Kasumi-1 (cell line): ENCODE data around the gene GSX1.
A peak's percentile ranks its signal among the peaks of the same experiment; 100 is the strongest.
"Not testable (repeated sequence)": the region's sequence is repeated elsewhere in the genome, so short reads cannot be mapped to it uniquely, and the experiment has no call there.

Experiments used
- DNase-seq, 2 experiments: peaks; one replicate each; lab custom pipeline; 2025; lab: John Stamatoyannopoulos, UW

Gene GSX1

DNA sequence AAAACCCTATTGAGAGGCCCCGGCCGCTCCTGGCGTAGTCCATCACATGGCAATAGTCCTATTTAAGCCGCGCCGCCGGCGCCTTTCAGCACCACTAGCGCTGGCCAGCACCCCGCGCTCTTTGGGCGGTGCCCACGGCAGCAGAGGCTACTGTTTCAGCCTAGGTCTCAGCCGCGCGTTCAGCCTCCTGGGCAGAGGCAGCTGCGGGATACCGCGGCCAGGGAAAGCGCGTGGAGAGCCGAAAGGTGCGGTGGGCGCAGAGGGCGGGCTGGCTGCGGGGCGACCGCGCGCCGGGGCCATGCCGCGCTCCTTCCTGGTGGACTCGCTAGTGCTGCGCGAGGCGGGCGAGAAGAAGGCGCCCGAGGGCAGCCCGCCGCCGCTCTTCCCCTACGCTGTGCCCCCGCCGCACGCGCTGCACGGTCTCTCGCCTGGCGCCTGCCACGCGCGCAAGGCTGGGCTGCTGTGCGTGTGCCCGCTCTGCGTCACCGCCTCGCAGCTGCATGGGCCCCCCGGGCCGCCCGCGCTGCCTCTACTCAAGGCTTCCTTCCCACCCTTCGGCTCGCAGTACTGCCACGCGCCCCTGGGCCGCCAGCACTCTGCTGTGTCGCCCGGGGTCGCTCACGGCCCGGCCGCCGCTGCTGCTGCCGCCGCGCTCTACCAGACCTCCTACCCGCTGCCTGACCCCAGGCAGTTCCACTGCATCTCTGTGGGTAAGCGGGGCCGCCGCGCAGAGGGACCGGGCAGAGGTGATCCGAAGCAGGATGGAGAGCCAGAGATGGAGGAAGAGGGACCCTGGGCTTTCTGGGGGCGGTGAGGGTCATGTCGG is at the start of gene GSX1:
Gene GSX1, plus strand, starts transcription at position 91 of the 826 bp plus-strand sequence. Its CDS starts 208 bp downstream, at position 299.
- no peak for DNase-seq

DNA sequence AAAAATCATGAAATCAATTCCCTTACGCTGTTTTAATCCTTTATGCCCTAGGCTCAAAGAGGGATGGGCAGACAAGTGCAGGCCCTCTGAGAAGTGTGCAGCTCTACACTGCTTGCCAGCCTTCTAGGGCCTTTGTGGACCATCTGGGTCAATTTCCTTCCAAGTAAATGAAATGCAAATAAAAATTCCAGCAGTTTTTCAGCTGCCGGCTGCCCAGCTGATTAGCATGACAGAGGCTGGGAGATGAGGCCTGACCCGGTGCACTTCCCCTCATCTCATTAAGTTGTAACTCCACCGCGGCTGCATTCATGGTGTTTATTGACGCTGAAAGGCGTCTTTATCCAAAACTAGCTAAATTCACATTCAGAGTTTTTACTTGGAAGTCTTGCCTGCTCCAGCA is 47.5 kb upstream of the GSX1 start:
- no peak for DNase-seq

DNA sequence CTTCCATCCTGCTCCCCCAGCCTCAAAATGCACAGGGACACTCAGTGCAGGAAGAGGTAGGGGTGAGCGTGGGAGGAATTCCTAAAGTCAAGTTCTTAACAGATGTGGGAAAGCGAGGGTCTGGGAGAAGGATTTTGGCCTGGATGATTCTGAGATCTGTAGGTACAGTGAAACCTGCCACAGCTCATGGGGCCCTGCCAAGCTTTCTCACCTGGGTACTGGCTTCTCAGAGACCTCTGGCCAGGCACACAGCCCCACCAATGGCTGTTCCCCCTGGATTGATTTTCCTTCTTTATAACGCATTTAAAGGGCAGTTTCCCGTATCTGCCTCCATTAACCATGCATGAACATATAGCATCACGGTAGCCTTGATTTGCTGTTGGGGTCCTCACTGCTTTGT is 47.0 kb upstream of the GSX1 start:
- no peak for DNase-seq

DNA sequence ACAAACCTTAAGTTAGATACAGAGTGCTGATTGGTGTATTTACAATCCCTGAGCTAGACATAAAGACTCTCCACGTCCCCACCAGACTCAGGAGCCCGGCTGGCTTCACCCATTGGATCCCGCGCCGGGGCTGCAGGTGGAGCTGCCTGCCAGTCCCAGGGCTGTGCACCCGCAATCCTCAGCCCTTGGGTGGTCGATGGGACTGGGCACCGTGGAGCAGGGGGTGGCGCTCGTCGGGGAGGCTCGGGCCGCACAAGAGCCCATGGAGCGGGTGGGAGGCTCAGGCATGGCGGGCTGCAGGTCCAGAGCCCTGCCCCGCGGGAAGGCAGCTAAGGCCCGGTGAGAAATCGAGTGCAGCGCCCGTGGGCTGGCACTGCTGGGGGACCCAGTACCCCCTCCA is 44.1 kb upstream of the GSX1 start:
- DNase-seq, result not testable (repeated sequence)

DNA sequence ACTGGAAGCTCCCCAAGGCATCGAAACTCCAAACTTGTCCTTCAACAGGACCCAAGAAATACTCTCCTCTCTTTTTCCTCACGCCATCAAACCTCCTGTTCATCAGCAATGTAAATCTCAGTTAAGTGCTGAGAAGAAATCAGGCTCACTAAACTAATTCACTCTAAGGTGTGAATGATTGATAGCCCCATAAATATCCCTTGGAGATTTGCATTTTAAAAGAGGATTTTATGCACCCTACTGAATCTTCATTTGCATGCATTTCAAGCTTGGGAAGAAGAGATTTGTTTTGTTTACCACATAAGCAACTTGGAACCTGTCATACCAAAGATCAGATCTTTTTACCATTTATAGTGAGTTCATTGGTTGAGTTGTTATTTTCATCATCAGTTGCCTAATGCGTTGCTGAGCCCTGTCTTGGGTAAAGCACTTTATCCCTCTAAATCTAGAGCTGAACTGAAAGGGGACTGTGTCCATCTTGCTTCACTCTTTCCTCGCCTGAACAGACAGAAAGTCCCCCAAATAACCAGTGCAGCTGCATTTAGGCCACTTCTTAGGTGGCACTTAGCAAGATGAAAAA is 40.2 kb upstream of the GSX1 start:
- no peak for DNase-seq

DNA sequence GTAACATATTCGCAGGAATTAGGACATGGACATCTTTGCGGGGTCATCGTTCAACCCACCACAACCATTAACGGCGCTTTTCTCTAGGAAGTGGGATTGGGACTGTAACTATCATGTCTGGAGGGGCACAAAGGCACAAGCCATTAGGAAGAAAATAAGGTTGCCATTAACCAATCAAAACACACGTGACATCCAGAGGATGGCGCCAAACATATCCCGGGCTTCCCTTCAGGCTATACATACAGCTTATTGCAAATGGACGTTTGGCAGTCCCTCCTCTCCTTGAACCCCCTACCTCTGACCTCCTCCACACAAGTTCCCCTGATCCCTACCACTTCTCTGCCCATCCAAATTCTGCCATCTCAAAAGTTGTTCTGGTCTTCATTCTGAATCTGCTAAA is 26.6 kb upstream of the GSX1 start:
- DNase-seq, result no peak

DNA sequence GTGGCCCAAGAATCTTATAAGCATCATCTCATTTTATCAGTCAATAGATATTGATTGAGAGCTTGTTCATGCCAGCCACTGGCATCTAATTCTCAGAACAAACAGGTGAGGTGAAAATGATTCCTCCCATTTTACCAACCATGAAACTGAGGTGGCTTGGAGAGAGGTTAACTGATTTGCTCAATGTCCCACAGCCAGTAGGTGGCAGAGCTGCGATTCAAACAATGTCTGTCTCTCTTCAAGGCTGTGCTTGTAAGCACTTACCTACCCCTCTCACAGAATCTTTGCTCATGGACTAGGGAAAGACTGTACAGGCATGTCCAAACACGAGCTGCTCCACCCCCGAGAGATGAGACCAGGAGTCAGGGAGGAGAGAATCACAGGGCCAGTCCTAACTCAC is 21.5 kb upstream of the GSX1 start:
- peak; percentile 2 to 13 for DNase-seq

DNA sequence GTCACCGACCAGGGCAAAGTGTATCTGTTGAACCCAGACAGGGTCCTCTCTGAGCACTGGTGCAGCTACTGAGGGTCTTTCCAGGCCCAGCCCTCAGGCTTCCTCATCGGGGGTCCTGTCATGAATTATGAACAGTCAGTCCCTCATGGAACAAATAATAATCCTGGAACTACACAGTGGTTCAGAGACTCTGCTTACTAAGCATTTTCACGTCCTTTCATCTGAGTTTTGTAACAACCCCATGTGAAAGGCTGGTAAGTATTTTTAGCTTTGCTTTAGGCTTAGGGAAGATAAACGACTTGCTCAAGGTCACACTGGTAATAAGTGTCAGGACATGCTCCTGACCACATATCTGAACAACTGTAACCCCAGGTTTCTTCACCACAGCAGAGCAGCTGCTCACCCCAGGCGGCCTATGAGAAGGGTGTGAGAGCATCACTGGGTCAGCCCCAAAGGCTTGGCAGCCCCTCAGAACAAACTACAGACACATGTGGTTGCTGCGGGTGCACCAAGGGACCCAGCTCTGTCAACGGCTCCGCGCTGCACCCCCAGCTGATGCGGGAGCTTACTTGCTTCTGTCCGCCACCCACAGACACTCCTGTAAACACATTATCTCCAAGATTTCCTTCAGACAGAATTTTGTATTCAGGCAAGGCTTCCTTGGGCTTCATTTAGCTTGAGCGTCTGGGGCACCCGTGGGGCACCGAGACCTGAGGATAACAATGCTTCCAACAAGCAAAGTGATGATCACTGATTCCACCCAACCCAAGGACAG is 19.4 kb upstream of the GSX1 start:
- no peak for DNase-seq

DNA sequence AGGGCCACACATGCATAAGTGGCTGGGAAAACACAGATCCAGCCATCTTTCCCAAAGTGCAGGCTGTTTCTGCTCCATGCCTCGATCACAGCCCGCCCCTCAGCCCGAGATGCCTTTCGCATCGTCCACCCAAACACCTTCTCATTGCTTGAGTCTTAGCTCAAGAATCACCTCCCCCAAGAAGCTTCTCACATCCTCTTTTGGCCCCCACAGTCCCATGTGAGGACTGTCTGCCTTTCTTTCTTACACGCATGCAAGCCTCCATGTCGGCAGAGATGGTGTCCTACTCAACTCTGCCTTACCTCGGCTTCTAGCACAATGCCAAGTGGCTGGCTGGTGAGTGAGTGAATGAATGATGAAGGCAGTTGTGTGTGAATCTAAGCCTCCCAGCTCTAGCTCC is 18.1 kb upstream of the GSX1 start:
- DNase-seq, result no peak

DNA sequence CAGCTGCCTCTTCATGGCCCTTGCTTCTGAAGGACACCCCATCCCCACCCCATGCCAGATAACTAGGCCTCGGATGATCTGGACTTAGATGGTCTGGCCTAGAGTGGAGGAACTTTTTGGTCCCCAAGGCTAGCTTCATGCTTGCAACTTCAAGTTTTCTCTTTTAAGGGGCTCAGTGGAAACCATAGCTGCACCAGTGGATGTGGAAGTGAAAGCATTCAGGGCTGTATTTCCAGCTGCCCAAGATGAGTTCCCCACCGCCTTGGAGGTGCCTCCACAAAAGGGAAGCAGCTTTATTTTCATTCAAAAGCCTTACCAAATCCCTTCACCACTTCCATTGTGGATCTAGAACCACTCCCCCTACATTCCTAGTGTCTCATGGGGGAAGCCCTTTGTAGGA is 17.6 kb upstream of the GSX1 start:
- DNase-seq, result no peak

DNA sequence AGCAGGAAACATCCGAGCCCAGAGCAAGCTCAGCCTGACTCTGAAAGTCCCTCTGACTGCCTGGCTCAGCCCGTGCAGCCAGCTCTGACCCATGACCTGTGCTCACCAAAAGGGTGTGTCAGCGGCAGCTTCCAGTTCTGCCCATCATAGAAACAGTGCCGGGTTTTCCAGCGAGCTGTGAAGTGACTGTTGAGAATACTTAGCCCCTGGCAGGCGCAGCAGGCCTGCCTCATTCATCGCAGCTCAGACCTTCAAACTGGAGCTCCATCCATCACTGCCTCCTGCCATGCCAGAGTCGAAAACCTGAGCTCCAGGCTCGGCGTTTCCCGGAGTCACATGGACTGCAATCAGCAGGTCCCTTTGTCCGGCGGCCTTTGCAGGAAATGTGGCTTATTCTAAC is 16.3 kb upstream of the GSX1 start:
- DNase-seq, result no peak

DNA sequence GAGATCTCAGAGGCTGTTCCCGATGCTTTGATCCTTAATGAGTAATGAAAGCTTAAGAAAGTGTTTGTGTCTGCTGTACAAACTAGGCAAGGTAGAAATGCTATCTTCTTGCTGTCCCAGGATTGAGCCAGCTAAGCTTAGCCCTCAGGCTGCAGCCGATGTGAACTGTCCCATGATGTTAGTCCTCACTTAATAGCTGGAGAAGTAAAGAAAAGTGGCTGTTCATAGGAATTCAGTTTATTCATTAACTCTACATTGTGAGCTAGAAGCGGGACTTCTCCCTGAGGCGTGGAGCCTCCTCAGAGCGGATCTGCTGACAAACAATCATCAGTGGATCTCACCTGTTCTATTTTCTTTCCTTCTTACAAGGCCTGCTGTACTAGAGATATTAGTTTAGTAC is 10.1 kb upstream of the GSX1 start:
- no peak for DNase-seq

DNA sequence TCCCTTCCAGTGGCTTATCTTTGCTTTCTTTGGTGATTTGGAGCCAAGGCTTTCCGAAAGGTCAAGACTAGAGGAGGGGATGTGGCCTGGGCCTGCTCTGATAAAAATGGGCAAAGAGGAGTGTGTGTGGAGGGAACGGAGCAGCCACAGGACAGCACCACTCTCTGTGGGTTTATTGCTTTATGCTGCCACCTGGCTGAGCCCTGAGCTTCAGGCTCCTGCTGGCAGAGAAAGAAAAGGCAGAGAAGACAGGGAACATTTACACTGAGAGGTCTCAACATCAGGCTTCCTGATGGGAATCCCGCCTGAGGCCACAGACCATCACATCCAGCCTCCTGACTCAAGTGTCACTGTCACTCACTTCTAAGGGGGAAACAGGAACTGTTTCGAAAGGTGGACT is 9.2 kb upstream of the GSX1 start:
- no peak for DNase-seq

DNA sequence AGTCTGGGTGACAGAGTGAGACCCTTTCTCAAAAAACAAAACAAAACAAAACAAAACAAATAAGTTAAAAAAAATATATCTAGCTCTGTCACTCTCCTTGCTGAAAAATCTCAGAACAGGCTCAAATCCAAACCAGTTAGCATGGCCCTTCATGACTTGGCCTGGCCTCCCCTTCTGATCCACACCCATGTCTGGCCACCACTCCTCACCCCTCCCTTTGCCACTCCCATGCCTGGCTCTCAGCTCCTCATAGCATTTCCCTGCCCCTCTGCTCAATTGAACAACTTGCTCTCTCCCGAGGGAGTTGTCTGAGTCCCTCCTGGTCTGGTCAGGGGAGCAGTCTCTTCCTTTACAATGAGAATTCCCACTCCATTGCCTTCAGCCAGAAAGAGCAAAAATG is 4.0 kb upstream of the GSX1 start:
- no peak for DNase-seq

DNA sequence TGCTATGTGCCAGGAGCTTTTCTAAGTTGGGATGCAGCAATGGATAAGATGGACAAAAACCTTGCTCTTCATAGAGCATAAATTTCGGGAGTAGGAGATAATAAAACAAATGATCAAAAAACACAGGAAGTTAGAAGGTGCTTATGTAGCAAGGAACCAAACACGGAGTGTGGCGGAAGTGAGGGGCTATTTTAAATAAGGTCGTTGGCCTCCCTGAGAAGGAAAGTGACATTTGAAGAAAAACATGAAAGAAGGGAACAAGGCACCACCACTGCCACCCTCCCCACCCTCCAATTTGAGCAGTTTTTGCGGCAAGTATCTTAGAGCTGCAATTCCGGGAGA is 3.2 kb upstream of the GSX1 start:
- DNase-seq, result no peak

DNA sequence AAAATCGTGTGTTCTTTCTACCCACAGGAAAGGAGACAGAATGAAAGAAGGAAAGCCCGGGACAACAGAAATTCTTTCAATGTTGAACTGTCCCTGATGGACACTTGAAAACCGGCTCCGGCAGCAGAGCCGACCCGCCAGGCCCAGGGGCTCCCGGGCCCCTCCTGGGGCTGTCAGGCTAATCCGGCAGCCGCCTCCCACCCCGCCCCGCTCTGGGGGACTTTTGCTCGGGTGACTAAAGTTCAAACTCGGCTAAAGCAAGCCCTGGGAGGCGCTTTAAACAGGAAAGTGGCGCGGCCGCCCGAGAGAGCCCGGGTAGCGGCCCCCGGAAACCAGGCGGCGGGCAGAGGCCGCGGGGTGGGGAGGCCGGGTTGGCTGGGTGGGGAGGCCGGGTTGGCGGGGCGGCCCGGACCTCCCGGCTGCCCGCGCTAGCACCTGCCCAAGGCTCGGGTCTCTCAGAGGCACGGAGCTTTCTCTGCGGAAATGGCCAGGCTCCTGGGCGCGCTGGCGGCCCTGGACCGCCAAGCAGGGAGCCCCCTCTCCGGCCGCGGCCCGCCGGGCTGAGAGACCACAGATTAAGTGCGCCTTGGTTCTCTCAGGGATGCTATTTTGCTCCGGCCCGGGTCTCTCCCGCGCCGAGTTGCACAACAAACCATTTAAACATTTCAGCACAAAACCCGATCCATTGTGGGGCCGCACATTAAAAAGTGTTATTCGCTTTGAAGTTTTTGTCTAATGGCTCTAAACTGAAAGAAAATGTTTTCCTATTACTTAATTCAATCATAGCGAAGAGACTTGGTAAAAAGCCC is 2.6 kb upstream of the GSX1 start:
- no peak for DNase-seq

DNA sequence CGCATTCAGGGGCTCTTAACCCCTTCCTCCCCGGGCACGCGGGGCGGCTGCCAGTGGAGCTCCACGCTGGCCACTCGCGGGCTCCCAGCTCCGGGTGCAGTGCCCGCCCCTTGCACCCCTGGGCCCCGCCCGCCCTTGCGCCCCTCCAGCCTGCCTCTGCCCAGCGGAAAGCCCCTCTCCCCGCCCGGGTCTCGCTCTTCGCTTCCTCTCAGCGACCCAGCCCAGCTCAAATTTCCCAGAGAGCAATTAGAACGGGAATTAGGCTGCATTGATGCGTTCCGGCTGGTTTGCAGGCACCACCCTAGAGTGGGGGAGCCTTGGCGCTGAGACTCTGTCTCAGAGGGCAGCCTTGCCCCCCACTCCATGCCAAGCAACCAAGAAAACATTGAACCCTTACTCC is 1.8 kb upstream of the GSX1 start:
- no peak for DNase-seq

DNA sequence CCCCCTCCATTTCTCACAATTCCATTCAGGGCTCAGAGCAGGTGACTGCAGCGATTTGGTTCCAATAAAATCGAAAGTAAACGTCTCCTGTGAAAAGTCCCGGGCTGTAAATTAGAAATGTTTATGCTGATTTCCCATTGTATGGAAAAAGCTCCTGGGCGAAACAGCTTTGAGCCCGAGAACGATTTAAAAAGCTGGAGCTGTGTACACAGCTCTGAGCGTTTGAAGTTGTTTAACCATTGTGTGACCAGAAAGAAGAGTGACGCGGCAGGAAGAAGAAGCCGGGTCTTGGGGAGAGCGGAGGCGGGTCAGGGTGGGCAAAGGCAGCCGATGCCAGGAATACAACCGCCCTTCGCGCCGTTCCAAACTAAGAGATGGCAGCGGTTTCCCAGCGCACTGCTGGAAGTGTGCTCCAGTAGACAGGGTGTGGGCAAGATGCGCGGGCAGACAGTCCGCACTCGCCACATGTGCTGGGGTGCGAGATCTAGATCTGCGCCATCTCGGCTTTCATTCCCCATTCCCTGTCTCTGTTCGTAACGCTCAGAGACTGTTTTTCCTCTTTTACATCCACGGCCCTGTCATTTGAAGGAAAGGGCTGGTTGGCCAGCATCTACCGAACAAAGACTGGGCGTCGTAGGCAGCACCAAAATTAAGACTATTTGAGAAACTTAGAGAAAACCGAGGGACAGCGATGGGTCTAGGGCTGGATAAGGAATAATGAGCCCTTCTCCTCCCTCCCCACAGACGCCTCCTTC is 960 bp upstream of the GSX1 start:
- no peak for DNase-seq

DNA sequence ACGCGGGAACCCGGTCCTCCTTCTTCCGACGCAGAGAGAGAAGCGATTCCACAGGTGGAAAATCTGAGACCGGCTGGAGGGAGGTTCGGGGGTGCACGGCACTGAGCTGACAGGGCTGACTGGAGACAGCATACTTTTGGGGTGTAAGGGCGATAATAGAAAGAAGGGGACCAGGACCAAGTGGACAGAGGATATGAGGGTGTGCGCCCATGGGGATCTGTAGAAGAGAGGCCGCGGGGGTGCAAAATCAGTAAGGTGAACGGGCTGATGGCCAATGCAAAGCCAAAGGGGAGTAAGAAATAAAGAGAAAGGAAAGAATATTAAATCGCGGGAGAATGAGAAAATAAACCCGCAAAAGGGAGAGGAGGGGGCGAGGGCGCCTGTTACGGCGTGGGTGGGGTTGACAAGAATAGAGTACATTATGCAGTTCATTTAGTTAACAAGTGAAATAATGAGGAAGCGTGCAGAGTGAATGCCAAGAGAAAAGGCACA is 336 bp upstream of the GSX1 start:
- DNase-seq, result no peak

DNA sequence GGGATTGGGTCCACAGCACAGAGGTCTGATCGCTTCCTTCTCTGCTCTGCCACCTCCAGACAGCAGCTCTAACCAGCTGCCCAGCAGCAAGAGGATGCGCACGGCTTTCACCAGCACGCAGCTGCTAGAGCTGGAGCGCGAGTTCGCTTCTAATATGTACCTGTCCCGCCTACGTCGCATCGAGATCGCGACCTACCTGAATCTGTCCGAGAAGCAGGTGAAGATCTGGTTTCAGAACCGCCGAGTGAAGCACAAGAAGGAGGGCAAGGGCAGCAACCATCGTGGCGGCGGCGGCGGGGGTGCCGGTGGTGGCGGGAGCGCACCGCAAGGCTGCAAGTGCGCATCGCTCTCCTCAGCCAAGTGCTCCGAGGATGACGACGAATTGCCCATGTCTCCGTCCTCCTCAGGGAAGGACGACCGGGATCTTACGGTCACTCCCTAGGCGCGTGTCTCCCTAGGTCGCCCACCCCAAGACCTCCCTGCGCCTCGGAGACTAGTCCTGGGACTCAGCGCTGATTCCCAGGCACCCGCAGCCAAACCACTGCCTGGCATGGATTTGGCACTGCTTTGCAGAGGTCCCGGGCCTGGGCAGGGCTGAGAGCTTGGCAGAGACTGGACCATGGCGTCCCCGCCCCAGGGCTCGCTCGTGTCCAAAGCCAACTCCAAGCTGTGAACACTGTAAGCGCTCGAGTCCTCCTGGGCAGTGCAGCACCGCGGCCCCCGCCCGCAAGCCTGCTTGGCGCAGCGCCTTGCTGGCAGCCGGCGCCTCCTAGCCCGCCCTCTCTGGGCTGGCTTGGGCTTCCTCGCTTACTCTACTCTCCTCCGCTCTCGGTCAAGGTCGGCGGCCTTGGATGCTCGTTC is 1.5 kb downstream of the GSX1 start:
- DNase-seq, result no peak

DNA sequence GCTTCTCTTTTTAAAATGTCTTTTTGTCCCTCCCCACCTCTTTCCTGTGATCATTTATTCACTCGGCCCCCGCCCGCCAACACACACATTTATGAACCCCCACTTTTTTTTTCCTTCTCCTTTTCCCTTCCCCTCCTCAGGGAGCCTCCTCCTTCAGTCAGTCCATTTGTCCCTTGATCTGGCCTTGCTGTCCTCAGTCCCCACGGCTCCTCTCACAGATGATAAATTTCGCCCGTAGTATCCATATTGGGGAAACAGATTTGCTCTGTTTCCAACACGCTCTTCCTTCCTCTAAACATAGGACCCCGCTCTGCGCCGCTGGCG is 2.0 kb downstream of the GSX1 start:
- DNase-seq, result no peak
